Neural cell (in vitro differentiated cells): ENCODE measurements around the gene NRP1.

Experiments
- EP300 ChIP-seq: fragments of 450-650 bp; conservative IDR thresholded peaks from 2 replicates; pipeline ENCODE4 v1.6.1; 2014; ENCODE audit warnings: antibody characterized with exemption, mild to moderate bottlenecking, moderate library complexity; ENCODE audit not compliant: poor library complexity, severe bottlenecking
- TAF1 ChIP-seq: IDR thresholded peaks from 2 replicates; pipeline ENCODE4 v1.6.1; 2012; ENCODE audit warnings: low read depth
- TF ChIP-seq, protein P1 (sequence below): fragments of 450-650 bp; IDR thresholded peaks from 2 replicates; pipeline ENCODE4 v1.5.1; 2014; ENCODE audit warnings: antibody characterized with exemption, mild to moderate bottlenecking, moderate library complexity; ENCODE audit not compliant: poor library complexity, severe bottlenecking

DNA sequence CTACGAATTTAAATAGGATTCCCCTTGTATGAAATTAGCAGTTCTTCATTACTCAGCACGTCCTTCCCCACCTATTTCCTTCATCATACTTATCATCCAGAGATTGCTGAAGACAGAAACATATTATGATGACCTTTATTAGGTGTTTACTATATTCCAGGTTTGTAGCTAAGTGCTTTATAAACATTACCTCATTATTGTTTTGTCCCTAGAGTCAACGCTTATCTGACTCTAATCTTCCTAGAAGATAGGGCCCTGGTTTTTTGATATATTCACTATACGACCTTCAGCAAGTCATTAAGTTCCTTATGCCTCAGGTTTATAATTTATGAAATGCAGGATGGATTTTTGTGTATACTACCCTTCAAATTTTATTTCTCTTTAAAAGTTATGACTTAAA, 36.8 kb upstream of the NRP1 start:
- TF ChIP-seq, protein P1, sequence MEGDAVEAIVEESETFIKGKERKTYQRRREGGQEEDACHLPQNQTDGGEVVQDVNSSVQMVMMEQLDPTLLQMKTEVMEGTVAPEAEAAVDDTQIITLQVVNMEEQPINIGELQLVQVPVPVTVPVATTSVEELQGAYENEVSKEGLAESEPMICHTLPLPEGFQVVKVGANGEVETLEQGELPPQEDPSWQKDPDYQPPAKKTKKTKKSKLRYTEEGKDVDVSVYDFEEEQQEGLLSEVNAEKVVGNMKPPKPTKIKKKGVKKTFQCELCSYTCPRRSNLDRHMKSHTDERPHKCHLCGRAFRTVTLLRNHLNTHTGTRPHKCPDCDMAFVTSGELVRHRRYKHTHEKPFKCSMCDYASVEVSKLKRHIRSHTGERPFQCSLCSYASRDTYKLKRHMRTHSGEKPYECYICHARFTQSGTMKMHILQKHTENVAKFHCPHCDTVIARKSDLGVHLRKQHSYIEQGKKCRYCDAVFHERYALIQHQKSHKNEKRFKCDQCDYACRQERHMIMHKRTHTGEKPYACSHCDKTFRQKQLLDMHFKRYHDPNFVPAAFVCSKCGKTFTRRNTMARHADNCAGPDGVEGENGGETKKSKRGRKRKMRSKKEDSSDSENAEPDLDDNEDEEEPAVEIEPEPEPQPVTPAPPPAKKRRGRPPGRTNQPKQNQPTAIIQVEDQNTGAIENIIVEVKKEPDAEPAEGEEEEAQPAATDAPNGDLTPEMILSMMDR, result no peak
- TF ChIP-seq EP300 (no peak), TAF1 (no peak)
